CD4-positive, alpha-beta T cell treated with Interleukin-4 for 4 hours (primary cell): ENCODE results near the gene KCNA4.
"Not testable (repeated sequence)": the region's sequence is repeated elsewhere in the genome, so short reads cannot be mapped to it uniquely, and the experiment has no call there.

Source experiments
- DNase-seq: peaks from one replicate; pipeline ENCODE4 v3.0.0-alpha.2; 2020

The KCNA4 gene

GRCh38 chr11:30016588-30017363 is at the start of gene KCNA4:
Gene KCNA4 (minus strand): TSS chr11:30017030. CDS start chr11:30012678, 4,352 bp downstream.
- no peak for DNase-seq

- no peak for DNase-seq
These were observed 45.3 kb upstream of the KCNA4 start for GRCh38 chr11:30062103-30062502.

- DNase-seq: no peak
These were observed 42.5 kb upstream of the KCNA4 start for GRCh38 chr11:30059172-30059815.

- no peak for DNase-seq
These were observed 32.4 kb upstream of the KCNA4 start for GRCh38 chr11:30049214-30049613.

GRCh38 chr11:30046578-30046945 is 29.7 kb upstream of the KCNA4 start:
- no peak for DNase-seq

- no peak for DNase-seq
These were observed 29.2 kb upstream of the KCNA4 start for GRCh38 chr11:30045921-30046577.

- DNase-seq: no peak
These were observed 28.3 kb upstream of the KCNA4 start for GRCh38 chr11:30045144-30045543.

GRCh38 chr11:30041171-30041570 is 24.3 kb upstream of the KCNA4 start:
- no peak for DNase-seq

GRCh38 chr11:30034746-30035145 is 17.9 kb upstream of the KCNA4 start:
- DNase-seq: not testable (repeated sequence)

- DNase-seq: not testable (repeated sequence)
These were observed 17.3 kb upstream of the KCNA4 start for GRCh38 chr11:30034166-30034565.

GRCh38 chr11:30025396-30026139 is 8.7 kb upstream of the KCNA4 start:
- DNase-seq: no peak

- DNase-seq: no peak
These were observed 6.2 kb upstream of the KCNA4 start for GRCh38 chr11:30023074-30023473.

GRCh38 chr11:30019481-30019880 is 2.7 kb upstream of the KCNA4 start:
- no peak for DNase-seq

GRCh38 chr11:30018495-30018894 is 1.7 kb upstream of the KCNA4 start:
- no peak for DNase-seq

- DNase-seq: no peak
These were observed 640 bp upstream of the KCNA4 start for GRCh38 chr11:30017445-30017895.

GRCh38 chr11:30015725-30016412 is 961 bp downstream of the KCNA4 start:
- DNase-seq: no peak

- no peak for DNase-seq
These were observed 4.5 kb downstream of the KCNA4 start for GRCh38 chr11:30012346-30012745.

GRCh38 chr11:30009060-30009459 is 7.8 kb downstream of the KCNA4 start:
- no peak for DNase-seq

GRCh38 chr11:30006876-30007275 is 10.0 kb downstream of the KCNA4 start:
- no peak for DNase-seq

- no peak for DNase-seq
These were observed 14.6 kb downstream of the KCNA4 start for GRCh38 chr11:30002157-30002785.

- no peak for DNase-seq
These were observed 15.7 kb downstream of the KCNA4 start for GRCh38 chr11:30000986-30001750.
